ENCODE data around the gene CNBP.
"Not testable (repeated sequence)": the region's sequence is repeated elsewhere in the genome, so short reads cannot be mapped to it uniquely, and the experiment has no call there.

The CNBP gene

GRCh38 chr3:129160891-129161859 is 22.5 kb downstream of the CNBP start, which contains the start of gene ISY1:
TSS of gene ISY1 (minus strand) at chr3:129161063. CDS start at chr3:129160975, 88 bp downstream.
- FAIRE-seq: peak; percentile 95
- DNase-seq (ENCODE audit: insufficient read length): peak; percentile 81
- TF ChIP-seq POLR2A (IDR thresholded peaks at IDR 0.05; ENCODE audit: low read depth, low read length) (peak; percentile 96), TAF1 (IDR thresholded peaks at IDR 0.05; ENCODE audit: borderline replicate concordance, low read depth, low read length) (peak; percentile 49), POLR2AphosphoS5 (IDR thresholded peaks at IDR 0.05; ENCODE audit: low read depth, low read length) (peak; percentile 95)

GRCh38 chr3:129144786-129145185 is 38.9 kb downstream of the CNBP start:
- no peak for FAIRE-seq
- TF ChIP-seq TAF1 (IDR thresholded peaks at IDR 0.05; ENCODE audit: borderline replicate concordance, low read depth, low read length): no peak
- no peak for TF ChIP-seq POLR2A (IDR thresholded peaks at IDR 0.05; ENCODE audit: low read depth, low read length)
- TF ChIP-seq POLR2AphosphoS5 (IDR thresholded peaks at IDR 0.05; ENCODE audit: low read depth, low read length): no peak
- DNase-seq (ENCODE audit: insufficient read length): no peak

GRCh38 chr3:129141011-129141410 is 42.7 kb downstream of the CNBP start:
- not testable (repeated sequence) for DNase-seq (ENCODE audit: insufficient read length); FAIRE-seq

GRCh38 chr3:129139911-129140310 is 43.8 kb downstream of the CNBP start:
- FAIRE-seq (no peak), DNase-seq (ENCODE audit: insufficient read length) (no peak)

GRCh38 chr3:129136275-129136674 is 47.4 kb downstream of the CNBP start:
- not testable (repeated sequence) for DNase-seq (ENCODE audit: insufficient read length); FAIRE-seq

More at GRCh38 chr3:129139911-129140310, 43.8 kb downstream of the CNBP start:
- TF ChIP-seq TAF1 (IDR thresholded peaks at IDR 0.05; ENCODE audit: borderline replicate concordance, low read depth, low read length): no peak
- no peak for TF ChIP-seq POLR2AphosphoS5 (IDR thresholded peaks at IDR 0.05; ENCODE audit: low read depth, low read length)
- no peak for TF ChIP-seq POLR2A (IDR thresholded peaks at IDR 0.05; ENCODE audit: low read depth, low read length)

GRCh38 chr3:129132097-129132866 is 51.4 kb downstream of the CNBP start:
- DNase-seq (ENCODE audit: insufficient read length) (no peak), FAIRE-seq (no peak)
- TF ChIP-seq POLR2AphosphoS5 (IDR thresholded peaks at IDR 0.05; ENCODE audit: low read depth, low read length) (no peak), TAF1 (IDR thresholded peaks at IDR 0.05; ENCODE audit: borderline replicate concordance, low read depth, low read length) (no peak), POLR2A (IDR thresholded peaks at IDR 0.05; ENCODE audit: low read depth, low read length) (no peak)

- TF ChIP-seq TAF1 (IDR thresholded peaks at IDR 0.05; ENCODE audit: borderline replicate concordance, low read depth, low read length): no peak
- TF ChIP-seq POLR2A (IDR thresholded peaks at IDR 0.05; ENCODE audit: low read depth, low read length): no peak
- TF ChIP-seq POLR2AphosphoS5 (IDR thresholded peaks at IDR 0.05; ENCODE audit: low read depth, low read length): no peak
- DNase-seq (ENCODE audit: insufficient read length) (no peak), FAIRE-seq (no peak)
These were observed 52.1 kb downstream of the CNBP start for GRCh38 chr3:129131465-129132088.

- FAIRE-seq (no peak), DNase-seq (ENCODE audit: insufficient read length) (no peak)
- TF ChIP-seq POLR2A (IDR thresholded peaks at IDR 0.05; ENCODE audit: low read depth, low read length) (no peak), TAF1 (IDR thresholded peaks at IDR 0.05; ENCODE audit: borderline replicate concordance, low read depth, low read length) (no peak), POLR2AphosphoS5 (IDR thresholded peaks at IDR 0.05; ENCODE audit: low read depth, low read length) (no peak)
These were observed 53.3 kb downstream of the CNBP start for GRCh38 chr3:129130291-129130813.

- TF ChIP-seq TAF1 (IDR thresholded peaks at IDR 0.05; ENCODE audit: borderline replicate concordance, low read depth, low read length): no peak
- no peak for FAIRE-seq
These were observed 55.1 kb downstream of the CNBP start for GRCh38 chr3:129128357-129129155.

GRCh38 chr3:129126726-129127280 is 56.9 kb downstream of the CNBP start:
- TF ChIP-seq TAF1 (IDR thresholded peaks at IDR 0.05; ENCODE audit: borderline replicate concordance, low read depth, low read length) (no peak), POLR2A (IDR thresholded peaks at IDR 0.05; ENCODE audit: low read depth, low read length) (no peak), POLR2AphosphoS5 (IDR thresholded peaks at IDR 0.05; ENCODE audit: low read depth, low read length) (no peak)
- no peak for DNase-seq (ENCODE audit: insufficient read length)
- FAIRE-seq: no peak

More at GRCh38 chr3:129128357-129129155, 55.1 kb downstream of the CNBP start:
- no peak for DNase-seq (ENCODE audit: insufficient read length)
